ENCODE data around the gene GPC3. TPM values are rescaled to one million over a fixed set of nuclear protein-coding genes. Genes with fewer than 3 reads are reported as not detected.
"Not testable (repeated sequence)": the region's sequence is repeated elsewhere in the genome, so short reads cannot be mapped to it uniquely, and the experiment has no call there.

The GPC3 gene
- total RNA-seq, 2 experiments from 2014 or later: 0.86 to 1.3 TPM

GRCh38 chrX:133786382-133786781 is 199.0 kb downstream of the GPC3 start:
- H3K9me3 Mint-ChIP-seq (ENCODE audit: low read depth): no peaks in the 10 kb centered on the region
- no peak overlapping the region for H3K27ac Mint-ChIP-seq
- no peaks in the 10 kb centered on the region for H3K27me3 Mint-ChIP-seq
- H3K36me3 Mint-ChIP-seq (ENCODE audit: low read depth): no peaks in the 10 kb centered on the region
- ChIA-PET POLR2A (no interaction called here), CTCF (interaction anchor here (1.1 kb wide), 1 partner anchor 241 kb away, joined by 5 read pairs; no protein-coding TSS in a partner anchor)
- DNase-seq (no peak), ATAC-seq (no peak)
- no peaks in the 10 kb centered on the region for H3K4me1 Mint-ChIP-seq
- intact Hi-C loops (cut with DNase I, micrococcal nuclease): no loop called here
- H3K4me3 Mint-ChIP-seq: no peak overlapping the region

- H3K27ac Mint-ChIP-seq: no peak overlapping the region
- H3K27me3 Mint-ChIP-seq: no peaks in the 10 kb centered on the region
- H3K36me3 Mint-ChIP-seq (ENCODE audit: low read depth): no peaks in the 10 kb centered on the region
- ATAC-seq (no peak), DNase-seq (no peak)
- no peaks in the 10 kb centered on the region for H3K4me1 Mint-ChIP-seq
- intact Hi-C loops (cut with DNase I, micrococcal nuclease): no loop called here
- H3K9me3 Mint-ChIP-seq (ENCODE audit: low read depth): no peaks in the 10 kb centered on the region
- ChIA-PET POLR2A (no interaction called here), CTCF (interaction anchor here (0.8 to 1.3 kb wide), 2 partner anchors 9 to 470 kb away, joined by 3 to 6 read pairs; no protein-coding TSS in a partner anchor)
- no peak overlapping the region for H3K4me3 Mint-ChIP-seq
Measured at GRCh38 chrX:133783274-133783673, 202.1 kb downstream of the GPC3 start.

- H3K36me3 Mint-ChIP-seq (ENCODE audit: low read depth): no peaks in the 10 kb centered on the region
- ATAC-seq (no peak), DNase-seq (no peak)
- ChIA-PET POLR2A (no interaction called here), CTCF (interaction anchor here (1.8 kb wide), 1 partner anchor 11 kb away, joined by 4 read pairs; no protein-coding TSS in a partner anchor)
- intact Hi-C loops (cut with DNase I, micrococcal nuclease): no loop called here
- H3K4me1 Mint-ChIP-seq: peaks cover 1% of the 10 kb centered on the region
- no peak overlapping the region for H3K27ac Mint-ChIP-seq
- H3K9me3 Mint-ChIP-seq (ENCODE audit: low read depth): no peaks in the 10 kb centered on the region
- no peak overlapping the region for H3K4me3 Mint-ChIP-seq
- no peaks in the 10 kb centered on the region for H3K27me3 Mint-ChIP-seq
Measured at GRCh38 chrX:133781174-133781573, 204.2 kb downstream of the GPC3 start.

GRCh38 chrX:133776072-133776471 is 209.3 kb downstream of the GPC3 start:
- intact Hi-C loops (cut with DNase I, micrococcal nuclease): loop anchor here (2.0 to 10.0 kb wide), 3 partner anchors 71 to 441 kb away; no protein-coding TSS in a partner anchor
- no peaks in the 10 kb centered on the region for H3K9me3 Mint-ChIP-seq (ENCODE audit: low read depth)
- POLR2A ChIA-PET: no interaction called here
- no peaks in the 10 kb centered on the region for H3K27me3 Mint-ChIP-seq
- CTCF ChIA-PET: no interaction called here
- no peak overlapping the region for H3K4me3 Mint-ChIP-seq
- peak; percentile 62 for DNase-seq
- H3K36me3 Mint-ChIP-seq (ENCODE audit: low read depth): no peaks in the 10 kb centered on the region
- no peak overlapping the region for H3K27ac Mint-ChIP-seq
- peaks cover 1% of the 10 kb centered on the region for H3K4me1 Mint-ChIP-seq
- ATAC-seq: no peak

- ChIA-PET POLR2A (no interaction called here), CTCF (interaction anchor here (0.6 to 0.9 kb wide), 2 partner anchors 90 to 1217 kb away, joined by 3 to 4 read pairs; no protein-coding TSS in a partner anchor)
- no peaks in the 10 kb centered on the region for H3K27me3 Mint-ChIP-seq
- DNase-seq (no peak), ATAC-seq (no peak)
- no peak overlapping the region for H3K27ac Mint-ChIP-seq
- no peaks in the 10 kb centered on the region for H3K36me3 Mint-ChIP-seq (ENCODE audit: low read depth)
- peaks cover 1% of the 10 kb centered on the region for H3K4me1 Mint-ChIP-seq
- H3K9me3 Mint-ChIP-seq (ENCODE audit: low read depth): no peaks in the 10 kb centered on the region
- intact Hi-C loops (cut with DNase I, micrococcal nuclease): loop anchor here (10.0 kb wide), 2 partner anchors 70 to 440 kb away; no protein-coding TSS in a partner anchor
- H3K4me3 Mint-ChIP-seq: no peak overlapping the region
Measured at GRCh38 chrX:133774807-133775206, 210.6 kb downstream of the GPC3 start.

GRCh38 chrX:133771086-133771646 is 214.2 kb downstream of the GPC3 start:
- POLR2A ChIA-PET: no interaction called here
- Mint-ChIP-seq H3K4me1 (peaks cover under 1% of the 10 kb centered on the region), H3K27me3 (no peaks in the 10 kb centered on the region), H3K36me3 (ENCODE audit: low read depth) (no peaks in the 10 kb centered on the region), H3K4me3 (no peak overlapping the region), H3K9me3 (ENCODE audit: low read depth) (no peaks in the 10 kb centered on the region), H3K27ac (no peak overlapping the region)
- intact Hi-C loops (cut with DNase I, micrococcal nuclease): loop anchor here (10.0 kb wide), 2 partner anchors 66 to 436 kb away; no protein-coding TSS in a partner anchor
- no peak for ATAC-seq
- CTCF ChIA-PET: no interaction called here
- DNase-seq: no peak

- CTCF ChIA-PET; intact Hi-C loops (cut with DNase I, micrococcal nuclease); POLR2A ChIA-PET; H3K9me3 Mint-ChIP-seq (ENCODE audit: low read depth); DNase-seq; H3K36me3 Mint-ChIP-seq (ENCODE audit: low read depth); H3K4me3 Mint-ChIP-seq; H3K27me3 Mint-ChIP-seq; ATAC-seq: not testable (repeated sequence)
- H3K4me1 Mint-ChIP-seq: peaks cover 22% of the 10 kb centered on the region
- peak overlapping the region; percentile 80 for H3K27ac Mint-ChIP-seq
Measured at GRCh38 chrX:133762976-133763548, 222.3 kb downstream of the GPC3 start.

GRCh38 chrX:133754657-133755056 is 230.7 kb downstream of the GPC3 start:
- intact Hi-C loops (cut with DNase I, micrococcal nuclease): no loop called here
- no peak for ATAC-seq
- H3K36me3 Mint-ChIP-seq (ENCODE audit: low read depth): no peaks in the 10 kb centered on the region
- H3K9me3 Mint-ChIP-seq (ENCODE audit: low read depth): no peaks in the 10 kb centered on the region
- CTCF ChIA-PET: interaction anchor here (1.0 kb wide), 1 partner anchor 9 kb away, joined by 5 read pairs; no protein-coding TSS in a partner anchor
- POLR2A ChIA-PET: no interaction called here
- DNase-seq: no peak
- no peak overlapping the region for H3K27ac Mint-ChIP-seq
- no peak overlapping the region for H3K4me3 Mint-ChIP-seq
- H3K4me1 Mint-ChIP-seq: peaks cover 8% of the 10 kb centered on the region
- H3K27me3 Mint-ChIP-seq: no peaks in the 10 kb centered on the region

GRCh38 chrX:133749951-133750350 is 235.4 kb downstream of the GPC3 start:
- Mint-ChIP-seq H3K4me1 (peaks cover 41% of the 10 kb centered on the region), H3K36me3 (ENCODE audit: low read depth) (no peaks in the 10 kb centered on the region), H3K27ac (no peak overlapping the region), H3K9me3 (ENCODE audit: low read depth) (no peaks in the 10 kb centered on the region), H3K27me3 (no peaks in the 10 kb centered on the region), H3K4me3 (no peak overlapping the region)
- intact Hi-C loops (cut with DNase I, micrococcal nuclease): no loop called here
- CTCF ChIA-PET: no interaction called here
- DNase-seq (no peak), ATAC-seq (no peak)
- POLR2A ChIA-PET: no interaction called here

GRCh38 chrX:133749370-133749769 is 236.0 kb downstream of the GPC3 start:
- H3K4me1 Mint-ChIP-seq: peaks cover 44% of the 10 kb centered on the region
- H3K36me3 Mint-ChIP-seq (ENCODE audit: low read depth): no peaks in the 10 kb centered on the region
- ChIA-PET POLR2A (no interaction called here), CTCF (no interaction called here)
- DNase-seq (no peak), ATAC-seq (no peak)
- intact Hi-C loops (cut with DNase I, micrococcal nuclease): no loop called here
- no peaks in the 10 kb centered on the region for H3K9me3 Mint-ChIP-seq (ENCODE audit: low read depth)
- no peaks in the 10 kb centered on the region for H3K27me3 Mint-ChIP-seq
- peak overlapping the region; percentile 48 for H3K27ac Mint-ChIP-seq
- H3K4me3 Mint-ChIP-seq: no peak overlapping the region

- H3K27ac Mint-ChIP-seq: no peak overlapping the region
- no peak for ATAC-seq
- peaks cover 49% of the 10 kb centered on the region for H3K4me1 Mint-ChIP-seq
- H3K36me3 Mint-ChIP-seq (ENCODE audit: low read depth): no peaks in the 10 kb centered on the region
- H3K9me3 Mint-ChIP-seq (ENCODE audit: low read depth): no peaks in the 10 kb centered on the region
- H3K4me3 Mint-ChIP-seq: no peak overlapping the region
- intact Hi-C loops (cut with DNase I, micrococcal nuclease): no loop called here
- no peak for DNase-seq
- no peaks in the 10 kb centered on the region for H3K27me3 Mint-ChIP-seq
- CTCF ChIA-PET: interaction anchor here (0.7 kb wide), 1 partner anchor 43 kb away, joined by 4 read pairs; no protein-coding TSS in a partner anchor
- POLR2A ChIA-PET: no interaction called here
Measured at GRCh38 chrX:133747196-133747595, 238.2 kb downstream of the GPC3 start.

- no peak overlapping the region for H3K4me3 Mint-ChIP-seq
- intact Hi-C loops (cut with DNase I, micrococcal nuclease): no loop called here
- H3K27me3 Mint-ChIP-seq: no peaks in the 10 kb centered on the region
- H3K27ac Mint-ChIP-seq: no peak overlapping the region
- no peaks in the 10 kb centered on the region for H3K9me3 Mint-ChIP-seq (ENCODE audit: low read depth)
- H3K4me1 Mint-ChIP-seq: peaks cover 49% of the 10 kb centered on the region
- ChIA-PET CTCF (interaction anchor here (0.7 kb wide), 1 partner anchor 42 kb away, joined by 4 read pairs; no protein-coding TSS in a partner anchor), POLR2A (no interaction called here)
- ATAC-seq (no peak), DNase-seq (no peak)
- no peaks in the 10 kb centered on the region for H3K36me3 Mint-ChIP-seq (ENCODE audit: low read depth)
Measured at GRCh38 chrX:133746593-133746992, 238.8 kb downstream of the GPC3 start.
